ENCODE measurements around the gene LRRC42. TPM values are rescaled to one million over a fixed set of nuclear protein-coding genes. Genes with fewer than 3 reads are reported as not detected.
"Not testable (repeated sequence)": the region's sequence is repeated elsewhere in the genome, so short reads cannot be mapped to it uniquely, and the experiment has no call there.

Gene LRRC42
- total and polyA plus RNA-seq, 9 of the 15 experiments (the other 6 are each of a cell fraction or from before 2014, with no cell fraction given): 17.3 to 51.9 (median 35.5) TPM

DNA sequence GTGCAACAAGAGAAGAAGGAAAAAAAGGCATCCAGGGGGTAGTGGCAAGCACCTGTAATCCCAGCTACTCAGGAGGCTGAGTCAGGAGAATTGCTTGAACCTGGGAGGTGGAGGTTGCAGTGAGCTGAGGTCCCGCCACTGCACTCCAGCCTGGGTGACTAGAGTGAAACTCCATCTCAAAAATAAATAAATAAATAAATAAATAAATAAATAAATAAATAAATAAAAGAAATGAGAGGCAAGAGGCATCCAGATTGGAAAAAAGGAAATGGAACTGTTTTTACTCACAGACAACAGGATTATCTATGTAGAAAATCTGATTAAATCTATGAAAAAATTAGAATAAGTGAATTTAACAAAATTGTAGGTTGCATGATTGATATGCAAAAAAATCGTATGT, 48.4 kb downstream of the LRRC42 start:
- in situ Hi-C loops (cut with MboI); H3K27ac ChIP-seq (ENCODE audit: extremely low read depth, low read depth, low read length); POLR2A ChIA-PET; H3K36me3 ChIP-seq (ENCODE audit: control insufficient read depth, insufficient read depth, low read length); H3K4me1 ChIP-seq (replicated peaks in 1 of 2; ENCODE audit: control insufficient read depth in 2 of 2, insufficient read depth in 2 of 2, low read length in 2 of 2); H4K20me1 ChIP-seq (replicated peaks; ENCODE audit: control insufficient read depth, insufficient read depth, low read length); DNase-seq (ENCODE audit: extremely low read depth in 1 of 4, low spot score in 3 of 4); H3K9ac ChIP-seq (ENCODE audit: insufficient read depth in 1 of 2, low read depth in 2 of 2, low read length in 2 of 2); H3K9me3 ChIP-seq (replicated peaks; ENCODE audit: control insufficient read depth, insufficient read depth, low read depth, low read length); H3K4me2 ChIP-seq (ENCODE audit: insufficient read depth, low read length); H3K4me3 ChIP-seq; FAIRE-seq; H3K9me1 ChIP-seq (ENCODE audit: control insufficient read depth, insufficient read depth, low read length); intact Hi-C loops (cut with micrococcal nuclease); CTCF ChIA-PET (ENCODE audit: low intra/inter-chr PET ratio); H2AFZ ChIP-seq (ENCODE audit: low read depth, low read length); BruUV-seq (replicated peaks); ATAC-seq; H3K79me2 ChIP-seq (ENCODE audit: control insufficient read depth, insufficient read depth, low read length): not testable (repeated sequence)
- 2% methylated on average over 2 of the region's 2 CpGs for WGBS (ENCODE audit: insufficient coverage, low coverage, missing lambda C conversion rate)
- peak; percentile 71; the same call in 1 of the 2 replicates for TF ChIP-seq ZC3H11A (IDR thresholded peaks at IDR 0.05; ENCODE audit: low read depth, low read length)
- peaks cover 5 to 13% of the 10 kb centered on the region in 2 experiments; a peak in 3 of 5 replicates for H3K27me3 ChIP-seq (ENCODE audit: control insufficient read depth in 2 of 2, insufficient read depth in 2 of 2, low read length in 2 of 2)

DNA sequence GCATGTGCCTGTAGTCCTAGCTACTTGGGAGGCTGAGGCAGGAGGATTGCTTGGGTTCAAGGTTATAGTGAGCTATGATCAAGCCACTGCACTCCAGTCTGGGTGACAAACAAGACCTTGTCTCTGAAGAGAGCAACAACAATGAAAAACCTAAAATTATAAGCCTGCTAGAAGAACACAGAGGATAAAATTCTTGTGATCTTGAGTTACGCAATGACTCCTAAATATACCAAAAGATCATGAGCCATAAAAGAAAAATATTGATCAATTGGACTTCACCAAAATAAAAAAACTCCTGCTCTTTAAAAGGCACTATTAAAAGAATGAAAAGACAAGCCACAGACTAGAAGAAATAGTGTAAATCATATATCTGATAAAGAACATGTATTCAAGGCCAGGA, 49.5 kb downstream of the LRRC42 start:
- Histone ChIP-seq H3K9ac (ENCODE audit: insufficient read depth in 1 of 2, low read depth in 2 of 2, low read length in 2 of 2) (no peak overlapping the region), H3K4me1 (replicated peaks in 1 of 2; ENCODE audit: control insufficient read depth in 2 of 2, insufficient read depth in 2 of 2, low read length in 2 of 2) (0 out of 5 replicates have a peak, but pooled peaks cover 0 to 5% of the 10 kb centered on the region in 2 experiments), H3K36me3 (ENCODE audit: control insufficient read depth, insufficient read depth, low read length) (no peaks in the 10 kb centered on the region), H2AFZ (ENCODE audit: low read depth, low read length) (no peak overlapping the region), H3K4me3 (no peak overlapping the region), H3K9me3 (replicated peaks; ENCODE audit: control insufficient read depth, insufficient read depth, low read depth, low read length) (no peaks in the 10 kb centered on the region), H3K27me3 (ENCODE audit: control insufficient read depth in 2 of 2, insufficient read depth in 2 of 2, low read length in 2 of 2) (peaks cover 10 to 17% of the 10 kb centered on the region in 2 experiments; a peak in 4 of 5 replicates), H3K4me2 (ENCODE audit: insufficient read depth, low read length) (no peak overlapping the region), H3K79me2 (ENCODE audit: control insufficient read depth, insufficient read depth, low read length) (no peaks in the 10 kb centered on the region), H4K20me1 (replicated peaks; ENCODE audit: control insufficient read depth, insufficient read depth, low read length) (no peaks in the 10 kb centered on the region), H3K9me1 (ENCODE audit: control insufficient read depth, insufficient read depth, low read length) (no peaks in the 10 kb centered on the region), H3K27ac (ENCODE audit: extremely low read depth, low read depth, low read length) (no peak overlapping the region)
- no TSS peak for BruUV-seq (replicated peaks)
- TF ChIP-seq ZKSCAN1 (IDR thresholded peaks at IDR 0.05; ENCODE audit: low read depth, low read length) (no peak), NELFE (IDR thresholded peaks at IDR 0.05; ENCODE audit: insufficient read depth, insufficient read length) (no peak), ZNF143 (CRISPR knock-in tag; IDR thresholded peaks at IDR 0.05) (no peak), STAG1 (CRISPR knock-in tag; IDR thresholded peaks at IDR 0.05; ENCODE audit: borderline replicate concordance) (no peak), CEBPG (CRISPR knock-in tag; IDR thresholded peaks at IDR 0.05) (no peak), CEBPG (tag; conservative IDR thresholded peaks at IDR 0.05 in 1 of 2, IDR thresholded peaks at IDR 0.05 in 1 of 2) (peak; percentile 27 to 69; a peak in 2 of 4 replicates)
- FAIRE-seq: no peak
- POLR2A ChIA-PET: no interaction called here
- CTCF ChIA-PET (ENCODE audit: low intra/inter-chr PET ratio): no interaction called here
- intact Hi-C loops (cut with micrococcal nuclease): no loop called here
- no peak for ATAC-seq
- DNase-seq (ENCODE audit: extremely low read depth in 1 of 4, low spot score in 3 of 4): no peak
- WGBS (ENCODE audit: insufficient coverage, low coverage, missing lambda C conversion rate): 0% methylated on average over 1 of the region's 1 CpG
- in situ Hi-C loops (cut with MboI): no loop called here

Data from K562 (cell line).